HepG2 (cell line): ENCODE measurements around the gene TGFB2. TPM values are rescaled to one million over a fixed set of nuclear protein-coding genes. Genes with fewer than 3 reads are reported as not detected.

Experiments used
- ATAC-seq: fragments of 200-7000 bp; cut with Tn5 transposase; 3 replicates; pipeline ENCODE4 v1.9.1; 2020; ENCODE audit warnings: mild to moderate bottlenecking, moderate library complexity
- BruUV-seq: library from RNA; stranded (reverse); fragments of 400-500 nt; replicated peaks from 2 replicates; lab custom pipeline; 2021; lab: Mats Ljungman, UMichigan
- CTCF ChIA-PET: fragments of 300-600 bp; formaldehyde crosslinking; extraction: SDS; loops from one replicate; lab custom pipeline; 2021; ENCODE audit warnings: low total read pairs, inconsistent platforms, low intra/inter-chr PET ratio; lab: Yijun Ruan, JAX
- POLR2A ChIA-PET: fragments of 350-600 bp; sonication (Branson Sonifier 250); formaldehyde crosslinking; loops from one replicate; lab custom pipeline; 2020; ENCODE audit warnings: antibody characterized with exemption, inconsistent platforms; lab: Yijun Ruan, JAX
- DNase-seq: peaks from one replicate; pipeline ENCODE4 v3.0.0-alpha.2; 2015; ENCODE audit warnings: low spot score
- FAIRE-seq: peaks from 3 replicates; lab custom pipeline; 2011; peaks lifted over from hg19 to GRCh38; lab: Jason Lieb, UNC
- H2AFZ ChIP-seq: one replicate; pipeline ENCODE4 v1.6.1; 2011; ENCODE audit warnings: low read length, inconsistent platforms
- H3K27ac ChIP-seq: fragments of 300-600 bp; 3 replicates; pipeline ENCODE4 v1.8.0; 2011; ENCODE audit warnings: mixed run types, mild to moderate bottlenecking, mixed read lengths, low read length, inconsistent platforms; ENCODE audit not compliant: insufficient read depth; ENCODE audit errors: extremely low read length
- H3K27me3 ChIP-seq, 2 experiments: fragments of 200-600 bp in 1 of 2; 2 replicates in 1 of 2; 3 replicates in 1 of 2; pipeline versions ENCODE4 v1.6.0 to v1.8.0; 2011; ENCODE audit warnings: low read length in 2 of 2, mild to moderate bottlenecking in 2 of 2, moderate library complexity in 2 of 2, inconsistent platforms in 1 of 2; ENCODE audit not compliant: insufficient read depth in 2 of 2, control insufficient read depth in 1 of 2
- H3K36me3 ChIP-seq, 2 experiments: fragments of 200-600 bp in 1 of 2; replicated peaks in 1 of 2; 2 replicates in 1 of 2; 3 replicates in 1 of 2; pipeline versions ENCODE4 v1.5.1 to v1.8.0; 2011; ENCODE audit warnings: low read length in 2 of 2, inconsistent platforms in 1 of 2; ENCODE audit not compliant: insufficient read depth in 2 of 2, control insufficient read depth in 1 of 2
- H3K4me1 ChIP-seq: 2 replicates; pipeline ENCODE4 v1.5.1; 2012; ENCODE audit warnings: low read length, inconsistent platforms; ENCODE audit not compliant: insufficient read depth
- H3K4me2 ChIP-seq: 2 replicates; pipeline ENCODE4 v1.6.0; 2011; ENCODE audit warnings: low read depth, low read length, inconsistent platforms
- H3K4me3 ChIP-seq, 3 experiments: fragments of 200-600 bp in 1 of 3; sonication (generic), shearing (Covaris generic) in 1 of 3; replicated peaks in 1 of 3; 2 replicates each; pipeline ENCODE4 v1.5.1; 2011 to 2016; ENCODE audit warnings: low read length in 3 of 3, inconsistent platforms in 2 of 3, low read depth in 2 of 3, mild to moderate bottlenecking in 2 of 3, control low read depth in 1 of 3, mixed read lengths in 1 of 3; ENCODE audit not compliant: insufficient read depth in 1 of 3
- H3K79me2 ChIP-seq: one replicate; pipeline ENCODE4 v1.6.1; 2011; ENCODE audit warnings: low read length, inconsistent platforms; ENCODE audit not compliant: insufficient read depth
- H3K9ac ChIP-seq: 2 replicates; pipeline ENCODE4 v1.6.0; 2011; ENCODE audit warnings: mild to moderate bottlenecking, low read depth, low read length, inconsistent platforms; ENCODE audit not compliant: insufficient read depth
- H3K9me3 ChIP-seq: 2 replicates; pipeline ENCODE4 v1.5.1; 2012; ENCODE audit warnings: mild to moderate bottlenecking, low read length
- H4K20me1 ChIP-seq: 2 replicates; pipeline ENCODE4 v1.6.0; 2011; ENCODE audit warnings: inconsistent platforms, mild to moderate bottlenecking, low read length, moderate library complexity; ENCODE audit not compliant: insufficient read depth
- ARNTL ChIP-seq: sonication (generic); formaldehyde crosslinking; IDR thresholded peaks from 2 replicates; pipeline ENCODE4 v1.4.0; 2020; ENCODE audit warnings: mild to moderate bottlenecking, missing genetic modification reagents
- CBX1 ChIP-seq: IDR thresholded peaks from one replicate; pipeline ENCODE4 v1.6.1; 2016; ENCODE audit warnings: antibody characterized with exemption, low read depth
- CBX2 ChIP-seq, 2 experiments: fragments of 200-600 bp in 1 of 2; sonication (generic); formaldehyde crosslinking in 1 of 2; IDR thresholded peaks; 2 replicates each; pipeline versions ENCODE4 v1.7.0 to v1.8.1; 2018 to 2022; ENCODE audit warnings: low read depth in 2 of 2, low read length in 1 of 2, mild to moderate bottlenecking in 1 of 2, missing genetic modification reagents in 1 of 2
- KDM6A ChIP-seq: IDR thresholded peaks from 2 replicates; pipeline ENCODE4 v1.6.1; 2016; ENCODE audit warnings: low read depth
- LRRFIP1 ChIP-seq: sonication (generic); formaldehyde crosslinking; conservative IDR thresholded peaks from 2 replicates; pipeline ENCODE4 v1.4.0; 2020; ENCODE audit warnings: missing genetic modification reagents
- MAFG ChIP-seq: sonication (generic); formaldehyde crosslinking; IDR thresholded peaks from 2 replicates; pipeline ENCODE4 v1.5.1; 2020; ENCODE audit warnings: mild to moderate bottlenecking, missing genetic modification reagents
- RBM39 ChIP-seq: fragments of 200-400 bp; formaldehyde crosslinking; IDR thresholded peaks from one replicate; pipeline ENCODE4 v1.6.1; 2018; ENCODE audit warnings: antibody characterized with exemption, mild to moderate bottlenecking, low read depth, low read length; ENCODE audit not compliant: poor library complexity, severe bottlenecking
- RFX3 ChIP-seq: IDR thresholded peaks from 2 replicates; pipeline ENCODE4 v1.6.1; 2016; ENCODE audit warnings: missing biosample characterization, missing genetic modification reagents
- SMAD1 ChIP-seq: sonication (generic); formaldehyde crosslinking; IDR thresholded peaks from 2 replicates; pipeline ENCODE4 v1.4.0; 2020; ENCODE audit warnings: missing genetic modification reagents, low read depth, mild to moderate bottlenecking, borderline replicate concordance
- ZBTB8A ChIP-seq: sonication (generic); formaldehyde crosslinking; IDR thresholded peaks from 2 replicates; pipeline ENCODE4 v1.4.0; 2020; ENCODE audit warnings: mild to moderate bottlenecking, low read depth, missing genetic modification reagents, borderline replicate concordance
- ZNF572 ChIP-seq: sonication (generic); formaldehyde crosslinking; IDR thresholded peaks from 2 replicates; pipeline ENCODE4 v1.5.1; 2020; ENCODE audit warnings: mild to moderate bottlenecking, missing genetic modification reagents
- ZNF850 ChIP-seq: sonication (generic); formaldehyde crosslinking; conservative IDR thresholded peaks from 2 replicates; pipeline ENCODE4 v1.9.0; 2021; ENCODE audit warnings: mild to moderate bottlenecking, missing genetic modification reagents
- WGBS: methylation state at CpG from one replicate; pipeline ENCODE4 v1.1.6; 2017; ENCODE audit warnings: low lambda C conversion rate; 5-methylcytosine and 5-hydroxymethylcytosine counted together
- in situ Hi-C: cut with HindIII; loops from 2 replicates; pipeline ENCODE4 v1.10.0; 2017; ENCODE audit warnings: low pct_unique_long_range_greater_than_20kb; ENCODE audit not compliant: extremely low pct_ligation_motif_present
- intact Hi-C: fragments of 100-400 bp; cut with micrococcal nuclease; formaldehyde crosslinking; loops from one replicate; pipeline ENCODE4 v1.10.0; 2022; ENCODE audit not compliant: unreplicated experiment
- polyA plus RNA-seq, 8 experiments: library from polyadenylated mRNA; depleted of rRNA in 3 of 8; stranded (reverse) in 7 of 8; unstranded in 1 of 8; fragments of >200 nt; fragmentation: Illumina TruSeq in 4 of 8; extraction: Trizol in 4 of 8; gene quantifications; 2 replicates each; pipeline versions ENCODE4 v1.2.1 to v1.2.3, GENCODE V29; 2011 to 2016; ENCODE audit warnings: low read depth in 4 of 8, missing spikeins in 1 of 8, mixed read lengths in 1 of 8; ENCODE audit not compliant: insufficient read depth in 1 of 8
- total RNA-seq, 5 experiments: library from RNA; depleted of rRNA; stranded (reverse); fragments of >200 nt; fragmentation: Illumina TruSeq; extraction: Trizol; gene quantifications; 2 replicates each; pipeline ENCODE4 v1.2.3, GENCODE V29; 2016; ENCODE audit warnings: low read depth in 1 of 5
- TF ChIP-seq, protein P1 (sequence below): sonication (generic); formaldehyde crosslinking; IDR thresholded peaks from 2 replicates; pipeline ENCODE4 v1.5.1; 2020; ENCODE audit warnings: missing genetic modification reagents, mild to moderate bottlenecking, borderline replicate concordance

Gene TGFB2
- total and polyA plus RNA-seq, 2 of the 13 experiments (the other 11 are each of a cell fraction or from before 2014, with no cell fraction given) = 0.07 TPM; not detected in 1

GRCh38 chr1:218347723-218348627, 2.8 kb downstream of the TGFB2 start:
- 33% methylated on average over 9 of the region's 9 CpGs for WGBS
- H3K36me3 ChIP-seq = no peaks in the 10 kb centered on the region
- no peaks in the 10 kb centered on the region for H3K79me2 ChIP-seq
- CTCF ChIA-PET = no interaction called here
- H2AFZ ChIP-seq = no peak overlapping the region
- H3K9ac ChIP-seq = no peak overlapping the region
- intact Hi-C loops = no loop called here
- POLR2A ChIA-PET = no interaction called here
- BruUV-seq = no TSS peak
- H3K4me2 ChIP-seq = no peak overlapping the region
- no peak overlapping the region for H3K27ac ChIP-seq
- no peak overlapping the region for H3K4me3 ChIP-seq
- TF ChIP-seq RBM39 (no peak), CBX2 (IDR thresholded peaks at IDR 0.05; ENCODE audit: low read depth, low read length) (no peak), CBX2 (CRISPR knock-in tag; IDR thresholded peaks at IDR 0.05; ENCODE audit: low read depth) (no peak), SMAD1 (no peak), ARNTL (CRISPR knock-in tag) (no peak)
- in situ Hi-C loops = loop anchor here (10.0 to 25.0 kb wide), 3 partner anchors 639 to 1467 kb away; no protein-coding TSS in a partner anchor
- FAIRE-seq = no peak
- H3K4me1 ChIP-seq = peaks cover 29% of the 10 kb centered on the region
- no peak for DNase-seq
- peaks cover 2 to 41% of the 10 kb centered on the region in 2 experiments; a peak in 3 of 5 replicates for H3K27me3 ChIP-seq
- ATAC-seq = no peak
- H4K20me1 ChIP-seq = no peaks in the 10 kb centered on the region
- no peaks in the 10 kb centered on the region for H3K9me3 ChIP-seq

DNA sequence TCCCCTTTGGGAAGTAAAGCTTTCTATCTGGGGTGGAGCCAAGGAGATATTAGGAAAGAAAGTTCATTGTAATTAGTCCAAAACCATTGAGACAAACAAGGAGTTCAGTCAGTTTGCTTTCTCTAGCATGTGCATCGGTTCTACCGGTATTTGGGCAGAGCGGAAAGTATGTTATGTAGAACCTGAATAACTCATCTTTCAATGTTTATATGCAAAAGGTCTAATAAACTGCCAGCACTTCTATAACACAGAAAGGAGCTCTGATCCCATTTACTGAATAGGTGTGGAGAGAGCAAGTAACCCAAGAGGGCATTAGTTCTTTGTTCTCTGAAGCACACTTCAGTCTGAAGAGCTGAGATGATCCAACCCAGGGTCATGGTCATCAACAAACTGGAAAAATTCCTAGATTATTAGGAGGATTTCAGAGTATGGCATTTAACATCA, 3.5 kb downstream of the TGFB2 start:
- H4K20me1 ChIP-seq = no peaks in the 10 kb centered on the region
- DNase-seq (no peak), ATAC-seq (no peak), FAIRE-seq (no peak)
- H3K27me3 ChIP-seq = peaks cover 2 to 41% of the 10 kb centered on the region in 2 experiments; a peak in 3 of 5 replicates
- no peak overlapping the region for H3K27ac ChIP-seq
- no peak overlapping the region for H2AFZ ChIP-seq
- ChIA-PET CTCF (no interaction called here), POLR2A (no interaction called here)
- no peaks in the 10 kb centered on the region for H3K36me3 ChIP-seq
- H3K4me3 ChIP-seq = no peak overlapping the region
- no peaks in the 10 kb centered on the region for H3K9me3 ChIP-seq
- WGBS = 21% methylated on average over 3 of the region's 3 CpGs
- no peaks in the 10 kb centered on the region for H3K79me2 ChIP-seq
- no peak overlapping the region for H3K9ac ChIP-seq
- no peak overlapping the region for H3K4me2 ChIP-seq
- in situ Hi-C loops = loop anchor here (10.0 to 25.0 kb wide), 3 partner anchors 639 to 1466 kb away; no protein-coding TSS in a partner anchor
- peaks cover 29% of the 10 kb centered on the region for H3K4me1 ChIP-seq
- intact Hi-C loops = no loop called here
- BruUV-seq = no TSS peak
- TF ChIP-seq ZNF850 (CRISPR knock-in tag) (no peak), LRRFIP1 (CRISPR knock-in tag) (no peak), ZNF572 (CRISPR knock-in tag) (no peak), ARNTL (CRISPR knock-in tag) (no peak), MAFG (CRISPR knock-in tag) (no peak), ZBTB8A (no peak), RFX3 (CRISPR knock-in tag) (no peak), CBX1 (no peak), KDM6A (no peak)
- TF ChIP-seq, protein P1, sequence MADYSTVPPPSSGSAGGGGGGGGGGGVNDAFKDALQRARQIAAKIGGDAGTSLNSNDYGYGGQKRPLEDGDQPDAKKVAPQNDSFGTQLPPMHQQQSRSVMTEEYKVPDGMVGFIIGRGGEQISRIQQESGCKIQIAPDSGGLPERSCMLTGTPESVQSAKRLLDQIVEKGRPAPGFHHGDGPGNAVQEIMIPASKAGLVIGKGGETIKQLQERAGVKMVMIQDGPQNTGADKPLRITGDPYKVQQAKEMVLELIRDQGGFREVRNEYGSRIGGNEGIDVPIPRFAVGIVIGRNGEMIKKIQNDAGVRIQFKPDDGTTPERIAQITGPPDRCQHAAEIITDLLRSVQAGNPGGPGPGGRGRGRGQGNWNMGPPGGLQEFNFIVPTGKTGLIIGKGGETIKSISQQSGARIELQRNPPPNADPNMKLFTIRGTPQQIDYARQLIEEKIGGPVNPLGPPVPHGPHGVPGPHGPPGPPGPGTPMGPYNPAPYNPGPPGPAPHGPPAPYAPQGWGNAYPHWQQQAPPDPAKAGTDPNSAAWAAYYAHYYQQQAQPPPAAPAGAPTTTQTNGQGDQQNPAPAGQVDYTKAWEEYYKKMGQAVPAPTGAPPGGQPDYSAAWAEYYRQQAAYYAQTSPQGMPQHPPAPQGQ (CRISPR knock-in tag) = no peak
